ENCODE data around the gene FAM131B.

Gene FAM131B

GRCh38 chr7:143359771-143360353 is 2.7 kb downstream of the FAM131B start:
- H3K27me3 ChIP-seq = peaks cover 73% of the 10 kb centered on the region

DNA sequence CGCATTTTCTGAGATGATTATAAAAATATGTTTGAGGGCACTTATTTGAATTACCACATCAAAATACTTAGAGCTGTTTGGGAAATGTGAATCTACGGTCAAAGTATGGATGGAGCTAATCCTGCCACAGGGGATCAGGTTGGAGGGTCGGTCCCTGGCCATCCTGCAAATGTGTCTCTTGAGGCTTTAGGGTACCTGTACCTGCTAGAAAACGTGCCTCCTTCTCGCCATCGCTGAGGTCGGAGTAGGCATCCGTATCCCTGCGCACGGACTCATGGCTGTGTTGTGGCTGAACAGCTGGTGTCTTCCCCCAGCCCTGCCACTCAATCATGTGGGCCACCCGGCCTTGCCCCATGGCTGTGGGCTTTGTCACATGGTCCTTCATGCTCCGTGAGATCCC is 3.9 kb downstream of the FAM131B start:
- TF ChIP-seq, protein P1, sequence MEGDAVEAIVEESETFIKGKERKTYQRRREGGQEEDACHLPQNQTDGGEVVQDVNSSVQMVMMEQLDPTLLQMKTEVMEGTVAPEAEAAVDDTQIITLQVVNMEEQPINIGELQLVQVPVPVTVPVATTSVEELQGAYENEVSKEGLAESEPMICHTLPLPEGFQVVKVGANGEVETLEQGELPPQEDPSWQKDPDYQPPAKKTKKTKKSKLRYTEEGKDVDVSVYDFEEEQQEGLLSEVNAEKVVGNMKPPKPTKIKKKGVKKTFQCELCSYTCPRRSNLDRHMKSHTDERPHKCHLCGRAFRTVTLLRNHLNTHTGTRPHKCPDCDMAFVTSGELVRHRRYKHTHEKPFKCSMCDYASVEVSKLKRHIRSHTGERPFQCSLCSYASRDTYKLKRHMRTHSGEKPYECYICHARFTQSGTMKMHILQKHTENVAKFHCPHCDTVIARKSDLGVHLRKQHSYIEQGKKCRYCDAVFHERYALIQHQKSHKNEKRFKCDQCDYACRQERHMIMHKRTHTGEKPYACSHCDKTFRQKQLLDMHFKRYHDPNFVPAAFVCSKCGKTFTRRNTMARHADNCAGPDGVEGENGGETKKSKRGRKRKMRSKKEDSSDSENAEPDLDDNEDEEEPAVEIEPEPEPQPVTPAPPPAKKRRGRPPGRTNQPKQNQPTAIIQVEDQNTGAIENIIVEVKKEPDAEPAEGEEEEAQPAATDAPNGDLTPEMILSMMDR (IDR thresholded peaks at IDR 0.05) = no peak
- Histone ChIP-seq H3K36me3 (no peaks in the 10 kb centered on the region), H3K27ac (no peak overlapping the region), H3K27me3 (peaks cover 61% of the 10 kb centered on the region), H3K9me3 (no peaks in the 10 kb centered on the region), H3K4me1 (ENCODE audit: control insufficient read depth in 1 of 2, insufficient read depth in 1 of 2, low read depth in 1 of 2, low read length in 1 of 2) (peaks cover 6 to 14% of the 10 kb centered on the region in 2 experiments), H3K4me3 (ENCODE audit: low read depth in 1 of 2, low read length in 1 of 2) (no peak overlapping the region)

More at GRCh38 chr7:143359771-143360353, 2.7 kb downstream of the FAM131B start:
- H3K9me3 ChIP-seq = no peaks in the 10 kb centered on the region
- peaks cover 6 to 14% of the 10 kb centered on the region in 2 experiments for H3K4me1 ChIP-seq (ENCODE audit: control insufficient read depth in 1 of 2, insufficient read depth in 1 of 2, low read depth in 1 of 2, low read length in 1 of 2)
- no peaks in the 10 kb centered on the region for H3K36me3 ChIP-seq
- H3K27ac ChIP-seq = no peak overlapping the region
- TF ChIP-seq, protein P1 (IDR thresholded peaks at IDR 0.05) = no peak
- no peak overlapping the region for H3K4me3 ChIP-seq (ENCODE audit: low read depth in 1 of 2, low read length in 1 of 2)

DNA sequence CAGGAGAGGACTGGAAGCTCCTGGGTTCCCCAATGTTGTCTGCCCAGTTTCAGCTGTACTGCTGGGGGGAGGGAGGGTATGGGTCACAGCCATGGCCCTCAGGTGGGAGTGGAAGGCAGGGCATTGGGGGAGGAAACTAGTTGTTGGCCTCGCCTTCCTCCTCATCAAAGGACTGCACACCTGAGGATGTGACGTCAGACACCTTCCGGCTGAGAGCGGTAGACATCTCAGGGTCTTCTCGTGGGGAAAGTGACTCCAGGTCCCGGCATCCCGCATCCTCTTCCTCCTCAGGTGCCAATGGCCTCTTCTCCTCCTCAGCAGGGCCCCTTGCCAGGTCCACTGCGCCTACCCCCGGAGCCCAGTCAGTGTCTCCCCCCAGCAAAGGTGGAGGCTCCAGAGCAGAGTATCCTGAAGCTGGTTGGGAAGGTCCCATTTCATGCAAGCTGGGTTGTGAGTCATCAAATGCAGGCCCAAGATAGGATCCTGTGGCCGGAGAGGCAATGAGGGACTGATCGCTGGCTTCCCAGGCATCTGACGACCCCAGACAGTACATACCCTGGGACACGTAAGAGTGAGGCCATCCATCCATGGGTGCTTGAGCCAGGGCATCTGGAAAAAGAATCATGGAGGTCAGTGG is 6.0 kb downstream of the FAM131B start:
- no peaks in the 10 kb centered on the region for H3K36me3 ChIP-seq
- no peak overlapping the region for H3K4me3 ChIP-seq (ENCODE audit: low read depth in 1 of 2, low read length in 1 of 2)
- H3K9me3 ChIP-seq = no peaks in the 10 kb centered on the region
- H3K27ac ChIP-seq = no peak overlapping the region
- peaks cover 40% of the 10 kb centered on the region for H3K27me3 ChIP-seq
- H3K4me1 ChIP-seq (ENCODE audit: control insufficient read depth in 1 of 2, insufficient read depth in 1 of 2, low read depth in 1 of 2, low read length in 1 of 2) = no peaks in the 10 kb centered on the region
- TF ChIP-seq, protein P1 (IDR thresholded peaks at IDR 0.05) = no peak

DNA sequence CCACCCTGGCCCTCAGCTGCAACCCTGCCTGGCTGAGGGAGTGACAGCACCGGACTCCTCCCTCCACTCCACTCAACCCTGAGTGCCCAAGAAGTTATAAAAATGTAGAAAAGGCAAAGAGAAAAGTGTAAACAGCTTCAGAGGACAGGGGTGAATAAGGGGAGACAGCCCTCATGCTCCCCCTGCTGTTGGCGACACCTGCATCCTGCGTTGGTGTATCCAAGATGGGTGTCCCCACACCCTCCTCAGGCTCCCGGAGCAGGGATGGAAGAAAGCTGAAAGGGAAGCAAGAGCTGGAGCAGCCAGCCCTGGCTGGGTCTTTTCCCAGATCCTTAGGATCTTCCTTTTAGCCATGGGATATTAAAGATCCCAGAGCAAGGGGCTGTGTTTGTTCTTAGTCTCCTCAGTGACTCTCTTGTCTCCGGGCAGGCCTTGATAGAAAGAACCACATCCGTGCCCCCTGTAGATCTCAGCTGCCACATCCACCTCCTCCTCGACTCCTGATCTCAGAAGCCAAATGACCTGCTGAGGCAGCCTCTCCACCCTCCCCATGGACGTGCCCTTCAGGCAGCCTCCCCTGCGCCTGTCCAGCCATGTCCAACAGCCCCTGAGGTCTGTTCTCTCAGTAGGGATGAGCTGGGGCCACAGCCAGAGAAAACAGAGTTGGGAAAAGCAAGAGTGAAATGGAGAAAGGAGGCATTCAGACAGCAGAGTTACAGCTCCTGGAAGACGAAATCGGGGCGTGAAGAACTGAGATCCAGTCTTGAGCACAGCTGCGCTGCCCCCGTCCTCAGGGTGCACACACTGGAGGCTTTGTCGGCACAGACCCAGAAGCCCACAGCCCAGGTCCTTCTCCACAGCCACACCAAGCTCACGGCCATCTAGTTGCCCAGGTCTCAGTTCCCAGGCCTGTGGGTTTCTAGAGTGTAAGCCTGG is 6.8 kb downstream of the FAM131B start:
- Histone ChIP-seq H3K27me3 (peaks cover 32% of the 10 kb centered on the region), H3K9me3 (no peaks in the 10 kb centered on the region), H3K27ac (no peak overlapping the region), H3K36me3 (no peaks in the 10 kb centered on the region), H3K4me3 (ENCODE audit: low read depth in 1 of 2, low read length in 1 of 2) (no peak overlapping the region), H3K4me1 (ENCODE audit: control insufficient read depth in 1 of 2, insufficient read depth in 1 of 2, low read depth in 1 of 2, low read length in 1 of 2) (no peaks in the 10 kb centered on the region)
- TF ChIP-seq, protein P1 (IDR thresholded peaks at IDR 0.05) = no peak

DNA sequence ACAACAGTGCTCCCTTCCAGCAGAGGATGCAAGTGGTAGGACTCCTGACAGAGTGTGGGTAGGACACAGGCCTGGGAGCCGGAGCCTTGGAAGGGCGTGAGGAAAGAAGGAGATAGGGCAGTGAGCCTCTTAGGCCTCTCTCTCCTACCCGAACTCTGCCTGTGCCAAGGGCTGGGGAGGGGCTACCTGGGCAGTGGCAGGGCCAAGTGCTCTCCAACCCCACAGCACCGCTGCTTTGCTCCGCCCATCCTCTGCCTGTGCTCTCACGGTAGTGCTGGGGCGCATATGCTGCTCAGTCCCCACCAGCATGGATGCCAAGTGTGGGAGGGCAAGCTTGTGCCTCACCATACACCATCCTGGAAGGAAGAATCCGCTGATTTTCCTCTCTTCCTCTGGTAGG is 7.5 kb downstream of the FAM131B start:
- TF ChIP-seq, protein P1 (IDR thresholded peaks at IDR 0.05) = no peak
- Histone ChIP-seq H3K27me3 (peaks cover 24% of the 10 kb centered on the region), H3K36me3 (no peaks in the 10 kb centered on the region), H3K9me3 (no peaks in the 10 kb centered on the region), H3K27ac (no peak overlapping the region), H3K4me1 (ENCODE audit: control insufficient read depth in 1 of 2, insufficient read depth in 1 of 2, low read depth in 1 of 2, low read length in 1 of 2) (no peaks in the 10 kb centered on the region), H3K4me3 (ENCODE audit: low read depth in 1 of 2, low read length in 1 of 2) (no peak overlapping the region)
